HepG2 (cell line): ENCODE data around the gene OR6S1. TPM values are rescaled to one million over a fixed set of nuclear protein-coding genes. Genes with fewer than 3 reads are reported as not detected.
A peak's percentile ranks its signal among the peaks of the same experiment; 100 is the strongest.

Experiments used
- ATAC-seq: fragments of 200-7000 bp; cut with Tn5 transposase; 3 replicates; pipeline ENCODE4 v1.9.1; 2020; ENCODE audit warnings: mild to moderate bottlenecking, moderate library complexity
- BruUV-seq: library from RNA; stranded (reverse); fragments of 400-500 nt; replicated peaks from 2 replicates; lab custom pipeline; 2021; lab: Mats Ljungman, UMichigan
- CTCF ChIA-PET: fragments of 300-600 bp; formaldehyde crosslinking; extraction: SDS; loops from one replicate; lab custom pipeline; 2021; ENCODE audit warnings: low total read pairs, inconsistent platforms, low intra/inter-chr PET ratio; lab: Yijun Ruan, JAX
- POLR2A ChIA-PET: fragments of 350-600 bp; sonication (Branson Sonifier 250); formaldehyde crosslinking; loops from one replicate; lab custom pipeline; 2020; ENCODE audit warnings: antibody characterized with exemption, inconsistent platforms; lab: Yijun Ruan, JAX
- DNase-seq: peaks from one replicate; pipeline ENCODE4 v3.0.0-alpha.2; 2015; ENCODE audit warnings: low spot score
- FAIRE-seq: peaks from 3 replicates; lab custom pipeline; 2011; peaks lifted over from hg19 to GRCh38; lab: Jason Lieb, UNC
- H2AFZ ChIP-seq: one replicate; pipeline ENCODE4 v1.6.1; 2011; ENCODE audit warnings: low read length, inconsistent platforms
- H3K27ac ChIP-seq: fragments of 300-600 bp; 3 replicates; pipeline ENCODE4 v1.8.0; 2011; ENCODE audit warnings: mixed run types, mild to moderate bottlenecking, mixed read lengths, low read length, inconsistent platforms; ENCODE audit not compliant: insufficient read depth; ENCODE audit errors: extremely low read length
- H3K27me3 ChIP-seq, 2 experiments: fragments of 200-600 bp in 1 of 2; 2 replicates in 1 of 2; 3 replicates in 1 of 2; pipeline versions ENCODE4 v1.6.0 to v1.8.0; 2011; ENCODE audit warnings: low read length in 2 of 2, mild to moderate bottlenecking in 2 of 2, moderate library complexity in 2 of 2, inconsistent platforms in 1 of 2; ENCODE audit not compliant: insufficient read depth in 2 of 2, control insufficient read depth in 1 of 2
- H3K36me3 ChIP-seq, 2 experiments: fragments of 200-600 bp in 1 of 2; replicated peaks in 1 of 2; 2 replicates in 1 of 2; 3 replicates in 1 of 2; pipeline versions ENCODE4 v1.5.1 to v1.8.0; 2011; ENCODE audit warnings: low read length in 2 of 2, inconsistent platforms in 1 of 2; ENCODE audit not compliant: insufficient read depth in 2 of 2, control insufficient read depth in 1 of 2
- H3K4me1 ChIP-seq: 2 replicates; pipeline ENCODE4 v1.5.1; 2012; ENCODE audit warnings: low read length, inconsistent platforms; ENCODE audit not compliant: insufficient read depth
- H3K4me2 ChIP-seq: 2 replicates; pipeline ENCODE4 v1.6.0; 2011; ENCODE audit warnings: low read depth, low read length, inconsistent platforms
- H3K4me3 ChIP-seq, 3 experiments: fragments of 200-600 bp in 1 of 3; sonication (generic), shearing (Covaris generic) in 1 of 3; replicated peaks in 1 of 3; 2 replicates each; pipeline ENCODE4 v1.5.1; 2011 to 2016; ENCODE audit warnings: low read length in 3 of 3, inconsistent platforms in 2 of 3, low read depth in 2 of 3, mild to moderate bottlenecking in 2 of 3, control low read depth in 1 of 3, mixed read lengths in 1 of 3; ENCODE audit not compliant: insufficient read depth in 1 of 3
- H3K79me2 ChIP-seq: one replicate; pipeline ENCODE4 v1.6.1; 2011; ENCODE audit warnings: low read length, inconsistent platforms; ENCODE audit not compliant: insufficient read depth
- H3K9ac ChIP-seq: 2 replicates; pipeline ENCODE4 v1.6.0; 2011; ENCODE audit warnings: mild to moderate bottlenecking, low read depth, low read length, inconsistent platforms; ENCODE audit not compliant: insufficient read depth
- H3K9me3 ChIP-seq: 2 replicates; pipeline ENCODE4 v1.5.1; 2012; ENCODE audit warnings: mild to moderate bottlenecking, low read length
- H4K20me1 ChIP-seq: 2 replicates; pipeline ENCODE4 v1.6.0; 2011; ENCODE audit warnings: inconsistent platforms, mild to moderate bottlenecking, low read length, moderate library complexity; ENCODE audit not compliant: insufficient read depth
- ARNTL ChIP-seq: sonication (generic); formaldehyde crosslinking; IDR thresholded peaks from 2 replicates; pipeline ENCODE4 v1.4.0; 2020; ENCODE audit warnings: mild to moderate bottlenecking, missing genetic modification reagents
- HMG20B ChIP-seq: conservative IDR thresholded peaks from 2 replicates; pipeline ENCODE4 v1.6.1; 2016; ENCODE audit warnings: missing genetic modification reagents, missing compliant biosample characterization
- PRDM4 ChIP-seq: sonication (generic); formaldehyde crosslinking; IDR thresholded peaks from 2 replicates; pipeline ENCODE4 v1.9.0; 2021; ENCODE audit warnings: missing genetic modification reagents, borderline replicate concordance
- REL ChIP-seq: sonication (generic); formaldehyde crosslinking; conservative IDR thresholded peaks from 2 replicates; pipeline ENCODE4 v1.8.0; 2022; ENCODE audit warnings: mild to moderate bottlenecking, missing genetic modification reagents, moderate library complexity
- SIN3B ChIP-seq: fragments of 150-350 bp; IDR thresholded peaks from 2 replicates; pipeline ENCODE4 v1.6.1; 2014; ENCODE audit warnings: low read length
- ZBTB33 ChIP-seq: sonication (generic); formaldehyde crosslinking; IDR thresholded peaks from 2 replicates; pipeline ENCODE4 v1.4.0; 2020; ENCODE audit warnings: missing genetic modification reagents
- ZIK1 ChIP-seq: sonication (generic); formaldehyde crosslinking; IDR thresholded peaks from 2 replicates; pipeline ENCODE4 v1.5.0; 2020; ENCODE audit warnings: mild to moderate bottlenecking, low read depth, missing genetic modification reagents, borderline replicate concordance
- ZNF207 ChIP-seq: fragments of 450-650 bp; IDR thresholded peaks from 2 replicates; pipeline ENCODE4 v1.6.1; 2016; ENCODE audit warnings: antibody characterized with exemption, borderline replicate concordance
- ZNF598 ChIP-seq: sonication (generic); formaldehyde crosslinking; IDR thresholded peaks from 2 replicates; pipeline ENCODE4 v1.5.1; 2020; ENCODE audit warnings: mild to moderate bottlenecking, missing genetic modification reagents, borderline replicate concordance
- ZSCAN29 ChIP-seq: sonication (generic); formaldehyde crosslinking; conservative IDR thresholded peaks from 2 replicates; pipeline ENCODE4 v1.4.0; 2020; ENCODE audit warnings: mild to moderate bottlenecking, missing genetic modification reagents
- WGBS: methylation state at CpG from one replicate; pipeline ENCODE4 v1.1.6; 2017; ENCODE audit warnings: low lambda C conversion rate; 5-methylcytosine and 5-hydroxymethylcytosine counted together
- in situ Hi-C: cut with HindIII; loops from 2 replicates; pipeline ENCODE4 v1.10.0; 2017; ENCODE audit warnings: low pct_unique_long_range_greater_than_20kb; ENCODE audit not compliant: extremely low pct_ligation_motif_present
- intact Hi-C: fragments of 100-400 bp; cut with micrococcal nuclease; formaldehyde crosslinking; loops from one replicate; pipeline ENCODE4 v1.10.0; 2022; ENCODE audit not compliant: unreplicated experiment
- polyA plus RNA-seq, 8 experiments: library from polyadenylated mRNA; depleted of rRNA in 3 of 8; stranded (reverse) in 7 of 8; unstranded in 1 of 8; fragments of >200 nt; fragmentation: Illumina TruSeq in 4 of 8; extraction: Trizol in 4 of 8; gene quantifications; 2 replicates each; pipeline versions ENCODE4 v1.2.1 to v1.2.3, GENCODE V29; 2011 to 2016; ENCODE audit warnings: low read depth in 4 of 8, missing spikeins in 1 of 8, mixed read lengths in 1 of 8; ENCODE audit not compliant: insufficient read depth in 1 of 8
- total RNA-seq, 5 experiments: library from RNA; depleted of rRNA; stranded (reverse); fragments of >200 nt; fragmentation: Illumina TruSeq; extraction: Trizol; gene quantifications; 2 replicates each; pipeline ENCODE4 v1.2.3, GENCODE V29; 2016; ENCODE audit warnings: low read depth in 1 of 5
- TF ChIP-seq, protein P1 (sequence below): sonication (generic); formaldehyde crosslinking; IDR thresholded peaks from 2 replicates; pipeline ENCODE4 v1.4.0; 2020; ENCODE audit warnings: missing genetic modification reagents

OR6S1 gene
- total and polyA plus RNA-seq, 2 of the 13 experiments (the other 11 are each of a cell fraction or from before 2014, with no cell fraction given), result 0.09 TPM; not detected in 1

DNA sequence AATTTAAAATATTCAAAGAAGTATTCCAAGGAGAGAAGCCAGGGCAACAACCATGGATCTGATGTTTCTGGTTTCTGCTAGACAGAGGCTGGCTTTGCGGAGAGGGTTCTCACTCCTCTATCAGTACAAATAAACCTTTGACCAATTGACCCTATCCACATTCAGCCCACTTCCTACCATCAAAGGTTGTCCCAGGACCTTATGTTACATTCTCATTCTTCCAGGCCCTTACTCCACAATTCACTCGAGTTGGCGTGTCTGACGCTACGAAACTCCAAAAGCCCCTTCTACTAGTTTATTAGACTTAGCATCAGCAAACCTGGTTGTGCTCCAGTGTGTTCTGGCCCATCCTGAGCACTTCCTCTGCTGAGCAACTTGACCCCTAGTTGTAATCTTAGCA is 25.5 kb downstream of the OR6S1 start (continued):
- TF ChIP-seq, protein P1, sequence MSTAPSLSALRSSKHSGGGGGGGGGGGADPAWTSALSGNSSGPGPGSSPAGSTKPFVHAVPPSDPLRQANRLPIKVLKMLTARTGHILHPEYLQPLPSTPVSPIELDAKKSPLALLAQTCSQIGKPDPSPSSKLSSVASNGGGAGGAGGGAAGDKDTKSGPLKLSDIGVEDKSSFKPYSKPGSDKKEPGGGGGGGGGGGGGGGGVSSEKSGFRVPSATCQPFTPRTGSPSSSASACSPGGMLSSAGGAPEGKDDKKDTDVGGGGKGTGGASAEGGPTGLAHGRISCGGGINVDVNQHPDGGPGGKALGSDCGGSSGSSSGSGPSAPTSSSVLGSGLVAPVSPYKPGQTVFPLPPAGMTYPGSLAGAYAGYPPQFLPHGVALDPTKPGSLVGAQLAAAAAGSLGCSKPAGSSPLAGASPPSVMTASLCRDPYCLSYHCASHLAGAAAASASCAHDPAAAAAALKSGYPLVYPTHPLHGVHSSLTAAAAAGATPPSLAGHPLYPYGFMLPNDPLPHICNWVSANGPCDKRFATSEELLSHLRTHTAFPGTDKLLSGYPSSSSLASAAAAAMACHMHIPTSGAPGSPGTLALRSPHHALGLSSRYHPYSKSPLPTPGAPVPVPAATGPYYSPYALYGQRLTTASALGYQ (CRISPR knock-in tag), result peak; percentile 35; the same call in 1 of the 2 replicates

DNA sequence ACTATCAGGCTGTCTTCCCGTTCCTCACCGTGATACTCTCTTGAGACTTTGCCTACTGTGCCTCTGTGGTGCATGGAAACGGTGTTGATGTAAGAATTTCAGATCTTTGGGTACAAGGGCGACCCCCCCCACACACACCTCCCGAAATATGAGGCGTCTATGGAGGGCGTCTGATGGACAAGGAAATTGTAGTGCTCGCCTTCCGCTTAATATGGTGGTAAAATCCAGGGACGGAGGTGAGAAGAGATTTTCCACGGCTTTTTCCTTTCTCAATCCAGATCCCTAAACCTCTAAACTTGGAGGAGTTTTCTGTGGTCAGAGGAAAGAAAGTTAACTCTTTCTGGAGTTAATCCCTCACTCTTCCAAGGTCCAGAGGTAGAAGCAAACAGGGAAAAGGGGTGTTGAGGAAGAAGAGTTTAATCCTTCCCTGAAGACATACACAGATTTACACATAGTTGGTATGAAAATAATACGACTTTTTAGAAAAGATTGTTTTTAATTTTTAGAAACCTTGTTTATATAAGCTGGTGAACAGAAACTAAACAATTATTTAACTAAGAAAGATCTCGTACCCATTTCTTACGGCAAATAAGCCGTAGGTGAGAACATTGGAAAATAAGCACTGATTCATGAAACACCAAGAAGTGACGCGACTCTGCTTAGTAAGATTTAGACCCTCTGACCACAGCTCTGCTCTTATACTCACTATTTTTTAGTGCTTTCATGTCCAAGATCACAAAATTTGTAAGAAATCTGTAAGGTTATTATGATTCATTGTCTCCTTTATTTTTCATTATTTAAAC is 27.3 kb downstream of the OR6S1 start:
- H3K27ac ChIP-seq, result peak overlapping the region; percentile 73
- peak overlapping the region; percentile 70 to 83 (median 77) for H3K4me3 ChIP-seq
- peak overlapping the region; percentile 79 for H3K4me2 ChIP-seq
- no peaks in the 10 kb centered on the region for H4K20me1 ChIP-seq
- no peaks in the 10 kb centered on the region for H3K79me2 ChIP-seq
- intact Hi-C loops, result no loop called here
- peak overlapping the region; percentile 71 for H3K9ac ChIP-seq
- DNase-seq, result no peak
- ChIA-PET POLR2A (interaction anchor here (0.9 to 4.8 kb wide), 16 partner anchors 9 to 483 kb away, joined by 3 to 105 read pairs (median 6); partner anchors contain the start of genes ANG, APEX1, CCNB1IP1 and OSGEP), CTCF (interaction anchor here (1.0 to 1.3 kb wide), 2 partner anchors 48 to 77 kb away, joined by 3 to 6 read pairs; no protein-coding TSS in a partner anchor)
- no peak for FAIRE-seq
- H2AFZ ChIP-seq, result peak overlapping the region; percentile 92
- H3K4me1 ChIP-seq, result peaks cover 77% of the 10 kb centered on the region
- ATAC-seq, result no peak; the same call in 2 of the 3 replicates
- BruUV-seq, result no TSS peak
- in situ Hi-C loops, result loop anchor here (25.0 kb wide), 1 partner anchor 152 kb away; the partner anchor contains the start of genes APEX1, OSGEP, PIP4P1 and PNP
- 1% methylated on average over 17 of the region's 17 CpGs for WGBS
- no peaks in the 10 kb centered on the region for H3K9me3 ChIP-seq
- no peaks in the 10 kb centered on the region for H3K36me3 ChIP-seq
- no peaks in the 10 kb centered on the region; a peak in 1 of 5 replicates for H3K27me3 ChIP-seq
- no peak for TF ChIP-seq ZIK1 (CRISPR knock-in tag)
- TF ChIP-seq ZBTB33 (CRISPR knock-in tag), result no peak
- 0 out of 2 replicates have a peak, but pooled peaks have one; percentile 20 for TF ChIP-seq HMG20B (CRISPR knock-in tag)
- no peak for TF ChIP-seq PRDM4
- no peak for TF ChIP-seq ZSCAN29 (CRISPR knock-in tag)
- TF ChIP-seq ZNF598 (CRISPR knock-in tag), result 0 out of 2 replicates have a peak, but pooled peaks have one; percentile 3
- TF ChIP-seq REL, result no peak
- TF ChIP-seq ARNTL (CRISPR knock-in tag), result no peak
- no peak for TF ChIP-seq ZNF207
- 0 out of 2 replicates have a peak, but pooled peaks have one; percentile 7 for TF ChIP-seq SIN3B
